GM19395 (cell line): ENCODE results near the gene ADCY2.

Experiments used
- ATAC-seq: cut with Tn5 transposase; IDR thresholded peaks from one replicate; pipeline ENCODE4 v1.9.1; 2021; ENCODE audit warnings: mild to moderate bottlenecking, moderate library complexity; ENCODE audit not compliant: unreplicated experiment

The ADCY2 gene

DNA sequence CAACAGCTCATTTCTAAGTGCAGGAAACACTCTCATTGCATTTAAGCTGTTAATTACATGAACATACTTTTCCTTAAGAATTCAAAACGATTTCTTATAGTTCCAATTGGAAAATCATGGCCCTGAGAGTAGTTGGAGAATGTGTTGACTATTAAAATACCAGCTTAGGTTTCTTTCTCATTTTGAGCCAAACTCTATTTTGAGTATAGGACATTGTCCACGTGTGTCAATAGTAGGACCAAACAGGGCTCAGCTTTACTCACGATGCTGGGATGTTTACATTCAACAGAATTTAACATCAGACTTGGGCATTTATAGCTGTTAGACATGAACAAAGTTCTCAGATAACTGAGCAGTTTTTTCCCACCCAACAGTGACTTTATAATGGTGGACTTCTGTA, 39.6 kb downstream of the ADCY2 start:
- ATAC-seq, result no peak

DNA sequence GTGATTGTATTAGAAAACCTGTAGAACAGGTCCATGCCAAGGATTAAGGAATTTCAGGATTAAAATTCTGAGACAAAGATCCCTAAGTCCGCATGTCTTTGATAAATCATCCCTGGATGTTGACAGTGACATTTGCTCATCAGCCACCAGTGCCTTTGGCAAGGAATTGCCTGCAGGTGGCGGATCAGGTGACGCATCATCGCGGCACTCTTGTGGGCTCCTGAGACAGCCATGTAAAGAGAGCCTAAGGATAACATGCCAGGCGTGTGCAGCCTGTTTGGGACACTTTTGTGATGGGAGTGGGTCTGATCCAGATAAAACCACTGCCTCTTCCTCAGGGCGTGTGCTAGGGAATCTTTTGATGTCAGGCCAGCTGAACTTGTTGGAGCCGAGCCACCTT, 40.6 kb downstream of the ADCY2 start:
- no peak for ATAC-seq

DNA sequence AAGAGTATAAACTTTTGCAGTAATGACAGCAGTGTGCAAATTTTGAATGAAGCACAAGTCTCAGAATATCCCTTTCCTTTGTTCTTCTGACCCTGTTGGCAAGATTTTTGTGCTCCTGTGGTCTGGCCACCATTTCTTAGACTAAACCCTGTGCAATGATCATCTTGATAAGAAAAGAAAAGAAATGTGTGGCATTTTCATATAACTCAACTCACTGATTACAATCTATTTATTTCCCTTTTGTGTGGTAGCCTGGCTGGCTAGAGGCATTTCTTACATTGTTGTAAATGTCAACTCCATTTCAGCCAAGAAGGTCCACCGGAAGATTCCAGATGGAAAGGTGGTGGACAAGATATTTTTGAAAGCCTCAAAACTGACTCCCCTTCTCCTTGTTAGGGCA, 41.9 kb downstream of the ADCY2 start:
- ATAC-seq, result no peak

- no peak for ATAC-seq
Observed at GRCh38 chr5:7445068-7445467, 49.1 kb downstream of the ADCY2 start.

DNA sequence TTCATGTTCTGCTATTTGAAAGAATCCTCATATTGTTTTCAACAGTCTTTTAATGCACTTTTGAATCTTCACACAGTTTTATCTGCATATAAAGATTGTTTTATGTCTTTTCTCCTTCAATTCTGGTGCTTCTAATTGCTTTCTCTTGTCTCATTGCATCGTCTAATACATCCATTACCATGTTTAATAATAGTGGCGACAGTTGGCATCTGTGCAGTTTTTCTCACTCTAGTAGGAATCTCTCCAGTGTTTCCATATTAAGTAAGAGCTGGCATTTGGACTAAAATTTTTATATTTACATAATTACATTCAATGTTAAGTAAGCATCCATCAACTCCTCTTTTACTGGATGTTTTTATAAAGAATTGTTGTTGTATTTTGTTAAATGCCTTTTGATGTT, 49.9 kb downstream of the ADCY2 start:
- ATAC-seq, result no peak

DNA sequence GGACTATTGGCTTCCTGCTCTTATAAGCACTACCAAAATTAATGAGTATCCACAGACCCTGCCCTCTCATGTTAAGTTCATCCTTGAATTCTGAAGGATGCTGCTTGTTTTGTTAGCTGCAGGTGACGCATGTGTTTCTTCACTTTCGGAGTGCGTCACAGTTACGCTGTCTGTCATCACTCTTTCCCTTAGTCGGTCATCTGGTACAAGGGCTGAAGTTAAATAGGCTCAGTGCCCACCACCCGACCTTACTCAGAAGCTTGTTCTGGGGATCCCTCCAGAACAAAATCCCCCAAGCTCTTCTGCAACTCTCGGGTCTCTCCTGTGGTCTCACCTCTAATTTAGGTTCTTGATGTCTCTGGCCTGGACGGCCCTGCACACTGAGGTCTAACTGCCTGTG, 51.0 kb downstream of the ADCY2 start:
- no peak for ATAC-seq

DNA sequence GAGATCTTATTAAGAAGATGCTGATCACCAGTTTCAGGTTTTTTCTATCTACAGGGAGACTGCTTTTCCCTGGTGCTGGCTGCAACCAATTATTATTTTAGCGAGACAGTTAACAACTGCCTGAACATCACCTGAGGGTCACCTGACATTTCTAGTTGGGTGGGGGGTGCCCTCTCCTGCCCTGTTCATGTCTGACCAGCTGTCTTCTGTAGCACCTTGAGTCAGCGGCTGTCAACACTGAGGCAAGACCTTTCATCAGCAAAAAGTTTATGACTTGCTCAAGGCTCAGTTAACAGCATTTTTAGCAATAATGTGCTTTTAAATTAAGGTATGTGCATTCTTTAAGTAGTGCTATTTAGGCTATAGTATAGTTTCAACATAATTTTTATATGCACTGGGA, 58.0 kb downstream of the ADCY2 start:
- no peak for ATAC-seq

GRCh38 chr5:7456206-7456605, 60.3 kb downstream of the ADCY2 start:
- ATAC-seq, result no peak

GRCh38 chr5:7461371-7461770, 65.4 kb downstream of the ADCY2 start:
- no peak for ATAC-seq

DNA sequence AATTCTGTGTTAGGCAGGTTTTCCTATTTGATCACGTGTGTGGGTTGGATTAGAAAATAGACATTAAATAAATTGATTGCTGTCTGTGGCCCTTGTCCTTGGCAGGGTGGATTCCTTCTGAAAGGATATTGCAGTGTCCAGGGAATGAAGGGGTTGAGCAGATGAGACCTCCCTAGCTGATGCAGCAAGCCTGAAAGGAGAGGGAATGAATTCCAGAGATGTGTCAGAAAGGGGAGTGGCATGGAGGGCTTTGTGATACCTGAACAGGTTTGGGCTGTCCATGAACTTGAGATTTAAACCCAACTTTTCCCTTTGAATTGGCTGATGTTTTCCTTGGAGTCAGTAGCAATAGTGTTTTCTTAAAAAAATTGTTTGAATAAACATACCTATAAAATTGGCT, 66.8 kb downstream of the ADCY2 start:
- ATAC-seq, result no peak

- no peak for ATAC-seq
Observed at GRCh38 chr5:7464182-7464581, 68.2 kb downstream of the ADCY2 start.

DNA sequence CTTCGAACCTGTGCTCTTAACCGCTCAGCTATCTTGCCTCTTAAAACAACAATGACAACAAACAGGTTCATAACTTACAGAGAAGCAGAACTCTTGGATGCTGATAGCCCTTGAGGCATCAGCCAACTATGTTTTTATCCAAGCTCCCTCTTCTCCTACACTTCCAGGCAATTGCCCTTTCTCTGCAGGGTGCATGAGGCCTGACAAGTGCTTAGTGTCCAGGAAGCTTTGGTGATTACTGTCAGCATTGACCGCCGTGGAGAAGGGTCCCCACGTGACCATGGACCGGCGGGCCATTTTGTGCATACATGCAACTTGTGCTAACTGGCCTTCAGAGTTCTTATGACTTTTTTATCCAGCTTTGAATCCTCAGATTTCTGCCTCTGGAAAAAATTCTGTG, 71.2 kb downstream of the ADCY2 start:
- no peak for ATAC-seq

DNA sequence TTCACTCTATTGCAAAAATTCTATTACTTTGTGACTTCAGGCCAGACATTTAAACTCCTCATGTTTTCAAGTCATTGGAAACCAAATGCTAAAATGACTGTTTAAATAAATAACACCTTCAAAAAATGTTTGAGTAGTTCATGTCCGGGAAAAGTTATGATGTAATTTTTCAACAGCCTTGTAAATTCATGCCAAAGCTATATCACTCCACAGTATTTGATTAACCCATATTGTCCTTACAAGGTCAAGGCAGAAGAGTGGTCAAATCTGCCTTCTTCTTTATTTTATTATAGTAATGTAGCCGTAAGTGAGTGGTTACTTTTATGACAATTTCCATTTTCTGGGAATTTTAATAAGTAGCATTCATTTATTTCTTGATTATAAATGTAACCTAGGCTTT, 72.8 kb downstream of the ADCY2 start:
- ATAC-seq, result no peak

DNA sequence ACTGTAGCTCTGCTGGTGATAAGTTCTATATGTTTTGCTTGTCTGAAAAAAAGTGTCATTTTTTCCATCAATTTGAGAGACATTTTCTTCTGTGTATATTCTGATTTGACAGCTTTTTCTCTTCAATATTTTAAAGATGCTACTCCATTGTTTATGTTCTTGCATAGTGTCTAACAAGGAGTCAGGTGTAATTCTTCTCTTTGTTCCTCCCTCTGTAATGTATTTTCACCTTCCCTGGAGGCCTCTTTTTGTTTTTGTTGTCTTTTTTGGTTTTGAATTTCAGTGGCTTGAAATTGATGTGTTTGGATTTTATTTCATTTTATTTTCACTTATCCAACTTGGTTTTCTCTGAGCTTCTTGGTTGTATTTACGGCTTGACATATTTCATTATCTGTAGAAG, 75.8 kb downstream of the ADCY2 start:
- ATAC-seq, result no peak

- no peak for ATAC-seq
Observed at GRCh38 chr5:7473115-7473514, 77.2 kb downstream of the ADCY2 start.

DNA sequence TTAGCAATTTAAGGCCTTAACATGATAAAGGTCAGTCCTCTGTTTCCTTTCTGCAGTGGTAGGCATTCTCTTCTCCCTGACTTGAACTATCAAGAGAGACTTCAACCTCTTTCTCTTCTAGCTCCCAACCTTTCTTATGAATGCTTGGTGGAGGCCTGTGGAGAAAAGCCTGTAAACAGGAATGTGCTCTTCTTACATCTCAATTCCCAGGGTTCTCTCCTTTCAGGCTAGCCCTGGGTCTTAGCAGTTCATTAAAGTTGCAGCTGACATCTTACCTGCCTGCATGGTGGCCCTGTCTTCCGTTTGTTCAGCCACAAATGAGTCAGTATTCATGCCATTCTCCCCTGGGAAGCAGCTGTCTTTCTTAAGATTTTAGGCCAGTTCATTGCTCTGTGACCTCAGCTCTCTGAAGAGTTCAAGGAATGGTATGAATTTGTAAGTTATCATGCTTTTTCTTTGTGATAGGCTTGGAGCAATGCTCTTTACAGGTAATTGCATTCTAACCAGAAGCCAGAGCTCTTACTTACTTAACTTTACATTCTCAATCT, 77.8 kb downstream of the ADCY2 start:
- ATAC-seq, result no peak

- no peak for ATAC-seq
Observed at GRCh38 chr5:7474821-7475403, 79.0 kb downstream of the ADCY2 start.

GRCh38 chr5:7478459-7478858, 82.5 kb downstream of the ADCY2 start:
- no peak for ATAC-seq

DNA sequence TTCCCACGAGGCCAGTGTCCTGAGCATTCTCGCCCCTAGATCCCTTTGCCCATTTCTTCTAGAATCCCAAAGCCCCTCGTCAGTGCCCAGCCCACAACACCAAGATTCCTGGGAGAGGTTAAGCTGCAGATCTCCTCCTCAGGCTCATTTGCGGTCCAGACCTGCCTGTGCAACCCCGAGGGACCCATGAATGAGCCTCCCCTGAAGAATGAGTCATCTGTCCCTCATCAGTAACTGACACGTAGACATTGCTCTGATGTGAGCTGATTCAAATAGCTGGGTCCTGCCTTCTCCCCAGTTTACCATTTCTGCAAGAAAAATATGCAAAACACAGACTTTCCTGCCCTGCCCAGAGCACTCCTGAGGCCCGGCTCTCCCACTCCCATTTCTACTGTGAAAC, 92.8 kb downstream of the ADCY2 start:
- ATAC-seq, result no peak

- ATAC-seq, result no peak
Observed at GRCh38 chr5:7492371-7492770, 96.4 kb downstream of the ADCY2 start.

DNA sequence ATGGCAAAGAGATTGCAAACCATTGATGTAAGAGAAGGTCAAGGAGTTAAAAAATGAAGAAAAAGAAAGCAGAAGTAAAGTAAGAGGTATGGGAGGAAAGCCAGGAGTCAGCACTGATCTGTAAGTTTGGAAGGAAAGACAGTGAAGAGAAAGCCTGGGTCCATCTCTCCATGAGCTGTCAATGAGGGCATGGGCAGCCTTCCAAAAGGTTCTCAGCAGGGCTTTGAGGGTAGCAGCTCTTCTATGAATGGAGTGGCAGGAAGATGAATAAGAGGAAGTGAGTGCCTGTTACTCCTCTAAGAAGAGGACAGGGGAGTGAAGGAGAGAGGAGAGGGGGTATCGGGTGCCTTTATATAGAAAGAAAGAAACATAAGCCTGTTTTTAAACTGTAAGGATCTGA, 97.1 kb downstream of the ADCY2 start:
- ATAC-seq, result no peak

DNA sequence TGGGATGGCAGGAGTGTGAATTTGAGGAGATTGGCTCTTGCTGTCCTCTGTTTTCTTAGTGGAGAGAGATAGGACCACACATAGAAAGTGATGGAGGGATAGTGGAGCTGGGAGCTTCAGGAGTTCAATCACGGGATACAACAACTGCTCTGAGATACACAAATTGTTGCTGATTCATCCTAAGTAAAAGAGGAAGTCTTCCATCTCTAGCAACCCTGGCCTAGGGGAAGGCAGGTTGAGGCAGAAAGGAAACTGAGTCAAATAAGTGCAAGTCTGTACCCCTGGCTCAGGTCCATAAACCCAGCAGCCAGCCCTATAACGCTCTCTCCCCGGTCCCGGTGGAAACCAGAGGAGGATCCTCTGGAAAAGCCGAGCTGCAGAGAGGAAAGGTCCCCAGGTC, 97.7 kb downstream of the ADCY2 start:
- no peak for ATAC-seq

DNA sequence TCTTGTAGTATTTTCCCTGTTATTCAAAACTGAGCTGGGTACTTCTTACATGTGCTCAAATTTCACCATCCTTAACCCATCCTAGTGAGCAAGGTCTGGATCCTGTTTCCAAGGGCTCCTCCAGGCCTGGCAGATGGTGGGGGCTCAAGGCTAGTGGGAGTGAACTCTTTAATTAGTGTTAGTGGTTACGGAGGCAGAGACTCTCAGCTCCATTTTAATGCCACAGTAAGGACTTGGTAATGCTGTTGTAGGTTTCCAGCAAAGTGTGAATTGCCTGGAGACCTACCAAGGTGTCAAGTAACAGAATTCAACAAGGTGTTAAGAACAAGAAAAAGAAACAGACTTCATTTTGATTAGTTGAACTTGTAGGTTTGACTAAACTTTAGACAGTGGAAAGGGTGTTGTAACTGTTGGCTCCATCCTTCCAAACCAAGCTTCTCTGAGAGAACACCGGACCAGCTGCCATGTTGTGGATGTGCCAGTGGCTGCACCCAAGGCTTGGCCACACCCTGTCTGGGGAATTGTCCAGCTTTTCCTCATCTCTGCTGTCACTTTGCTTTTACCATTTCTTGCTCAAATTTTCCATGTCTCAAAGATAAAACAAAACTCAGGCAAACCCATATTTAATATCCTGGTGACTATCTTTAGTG, 98.7 kb downstream of the ADCY2 start:
- no peak for ATAC-seq
